Esophagus squamous epithelium (tissue), 5 donors: Measurements from ENCODE around the gene PSTPIP2. TPM values are rescaled to one million over a fixed set of nuclear protein-coding genes. Genes with fewer than 3 reads are reported as not detected.

Source experiments
- DNase-seq: peaks from one replicate; lab custom pipeline; 2025; lab: John Stamatoyannopoulos, UW
- H3K27ac ChIP-seq, 4 donors: fragments of 200-600 bp; sonication (generic); one replicate each; pipeline ENCODE4 v1.5.1; 2016 to 2019; ENCODE audit warnings: mild to moderate bottlenecking in 1 of 4
- H3K27me3 ChIP-seq, 4 donors: fragments of 200-600 bp; sonication (generic); 1 replicate in 3 of 4; 2 replicates in 1 of 4; pipeline versions ENCODE4 v1.5.1 to v1.6.0; 2017 to 2021; ENCODE audit warnings: antibody characterized with exemption in 1 of 4
- H3K36me3 ChIP-seq, 3 donors: fragments of 200-600 bp; sonication (generic); one replicate each; pipeline ENCODE4 v1.5.1; 2016 to 2019
- H3K4me1 ChIP-seq, 3 donors: fragments of 200-600 bp; sonication (generic); one replicate each; pipeline ENCODE4 v1.5.1; 2017 to 2019
- H3K4me3 ChIP-seq, 4 donors: fragments of 200-600 bp; sonication (generic); 1 replicate in 3 of 4; 2 replicates in 1 of 4; pipeline ENCODE4 v1.5.1; 2016 to 2019; ENCODE audit warnings: mild to moderate bottlenecking in 2 of 4, moderate library complexity in 1 of 4
- H3K9me3 ChIP-seq, 3 donors: fragments of 200-600 bp; sonication (generic); one replicate each; pipeline ENCODE4 v1.5.1; 2016 to 2019
- POLR2A ChIP-seq, 4 donors: fragments of 450-650 bp; IDR thresholded peaks; one replicate each; pipeline ENCODE4 v1.6.1; 2017; ENCODE audit warnings: antibody characterized with exemption in 4 of 4, mild to moderate bottlenecking in 4 of 4, moderate library complexity in 3 of 4
- WGBS, 2 donors: methylation state at CpG; one replicate each; pipeline ENCODE4 v1.1.5; 2018; 5-methylcytosine and 5-hydroxymethylcytosine counted together
- intact Hi-C: fragments of 100-400 bp; cut with DNase I; formaldehyde crosslinking; loops from one replicate; pipeline ENCODE4 v1.15.0; 2022
- total RNA-seq, 4 donors: library from RNA; depleted of rRNA; stranded (reverse); fragments of >200 nt; gene quantifications; one replicate each; pipeline ENCODE4 v1.1.0, GENCODE V29; 2016
- TF ChIP-seq, protein P1 (sequence below), 6 experiments: fragments of 450-650 bp in 4 of 6; fragments of 200-600 bp in 2 of 6; sonication (generic) in 2 of 6; IDR thresholded peaks; one replicate each; pipeline ENCODE4 v1.5.1; 2016 to 2019; ENCODE audit warnings: antibody characterized with exemption in 6 of 6, mild to moderate bottlenecking in 4 of 6, moderate library complexity in 4 of 6
- donor health status: DM: yes; HTN: yes; CAD: no.

The PSTPIP2 gene
- total RNA-seq, 4 donors from 2014 or later = 5.6 to 18.7 (median 11.1) TPM

DNA sequence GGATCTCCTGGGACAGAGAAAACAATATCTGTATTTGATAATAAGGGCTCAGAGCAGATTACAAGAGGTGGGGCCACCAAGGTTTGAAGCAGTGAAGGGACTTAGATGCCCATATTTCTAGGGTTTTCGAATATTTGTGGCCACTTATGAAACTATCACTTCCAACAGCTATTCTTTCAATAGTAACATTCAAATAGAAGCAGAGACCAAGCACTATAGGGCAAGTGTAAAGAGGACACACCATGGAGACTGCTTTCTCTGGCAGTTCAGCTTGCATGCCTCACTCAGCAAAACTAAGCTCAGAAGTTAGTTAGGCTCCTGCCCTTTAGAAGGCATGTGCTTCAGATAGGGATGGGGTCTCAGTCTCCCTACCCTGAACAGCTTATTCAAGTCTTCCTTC, 10.3 kb downstream of the PSTPIP2 start:
- intact Hi-C loops = no loop called here
- no peak overlapping the region for H3K27ac ChIP-seq
- no peak for TF ChIP-seq POLR2A (IDR thresholded peaks at IDR 0.05)
- TF ChIP-seq, protein P1, sequence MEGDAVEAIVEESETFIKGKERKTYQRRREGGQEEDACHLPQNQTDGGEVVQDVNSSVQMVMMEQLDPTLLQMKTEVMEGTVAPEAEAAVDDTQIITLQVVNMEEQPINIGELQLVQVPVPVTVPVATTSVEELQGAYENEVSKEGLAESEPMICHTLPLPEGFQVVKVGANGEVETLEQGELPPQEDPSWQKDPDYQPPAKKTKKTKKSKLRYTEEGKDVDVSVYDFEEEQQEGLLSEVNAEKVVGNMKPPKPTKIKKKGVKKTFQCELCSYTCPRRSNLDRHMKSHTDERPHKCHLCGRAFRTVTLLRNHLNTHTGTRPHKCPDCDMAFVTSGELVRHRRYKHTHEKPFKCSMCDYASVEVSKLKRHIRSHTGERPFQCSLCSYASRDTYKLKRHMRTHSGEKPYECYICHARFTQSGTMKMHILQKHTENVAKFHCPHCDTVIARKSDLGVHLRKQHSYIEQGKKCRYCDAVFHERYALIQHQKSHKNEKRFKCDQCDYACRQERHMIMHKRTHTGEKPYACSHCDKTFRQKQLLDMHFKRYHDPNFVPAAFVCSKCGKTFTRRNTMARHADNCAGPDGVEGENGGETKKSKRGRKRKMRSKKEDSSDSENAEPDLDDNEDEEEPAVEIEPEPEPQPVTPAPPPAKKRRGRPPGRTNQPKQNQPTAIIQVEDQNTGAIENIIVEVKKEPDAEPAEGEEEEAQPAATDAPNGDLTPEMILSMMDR (IDR thresholded peaks at IDR 0.05) = no peak
- H3K9me3 ChIP-seq = no peaks in the 10 kb centered on the region
- H3K27me3 ChIP-seq = no peaks in the 10 kb centered on the region
- peaks cover 8 to 30% (median 8%) of the 10 kb centered on the region in 3 donors for H3K4me1 ChIP-seq
- H3K4me3 ChIP-seq = no peak overlapping the region
- no peak for DNase-seq
- WGBS, 2 donors = 80 to 85% methylated on average over 1 of the region's 1 CpG
- no peaks in the 10 kb centered on the region for H3K36me3 ChIP-seq

DNA sequence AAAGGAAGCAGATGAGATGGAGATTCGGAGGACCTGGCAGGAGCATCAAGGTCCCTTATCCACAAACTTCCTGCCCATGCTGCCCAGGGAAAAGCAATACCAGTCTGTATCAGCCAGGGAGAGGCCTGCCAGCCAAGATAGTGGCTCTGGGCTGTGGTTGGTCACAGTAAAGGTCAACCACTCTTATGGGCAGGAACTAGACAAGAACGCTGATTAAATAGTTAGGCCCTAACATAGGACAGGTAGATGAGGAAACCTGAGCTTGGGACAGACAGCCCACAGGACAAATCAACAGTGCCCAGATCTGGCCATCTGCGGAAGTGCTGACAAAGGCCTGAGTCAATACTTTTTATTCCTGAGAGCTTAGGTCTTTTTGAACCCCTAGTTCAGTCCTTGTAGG, 10.7 kb downstream of the PSTPIP2 start:
- Histone ChIP-seq H3K4me3 (no peak overlapping the region), H3K9me3 (no peaks in the 10 kb centered on the region), H3K4me1 (peaks cover 8 to 30% (median 8%) of the 10 kb centered on the region in 3 donors), H3K36me3 (no peaks in the 10 kb centered on the region), H3K27ac (no peak overlapping the region), H3K27me3 (no peaks in the 10 kb centered on the region)
- no peak for TF ChIP-seq POLR2A (IDR thresholded peaks at IDR 0.05)
- TF ChIP-seq, protein P1 (IDR thresholded peaks at IDR 0.05) = no peak
- WGBS, 2 donors = 86 to 88% methylated on average over 3 of the region's 3 CpGs
- DNase-seq = no peak
- intact Hi-C loops = no loop called here

DNA sequence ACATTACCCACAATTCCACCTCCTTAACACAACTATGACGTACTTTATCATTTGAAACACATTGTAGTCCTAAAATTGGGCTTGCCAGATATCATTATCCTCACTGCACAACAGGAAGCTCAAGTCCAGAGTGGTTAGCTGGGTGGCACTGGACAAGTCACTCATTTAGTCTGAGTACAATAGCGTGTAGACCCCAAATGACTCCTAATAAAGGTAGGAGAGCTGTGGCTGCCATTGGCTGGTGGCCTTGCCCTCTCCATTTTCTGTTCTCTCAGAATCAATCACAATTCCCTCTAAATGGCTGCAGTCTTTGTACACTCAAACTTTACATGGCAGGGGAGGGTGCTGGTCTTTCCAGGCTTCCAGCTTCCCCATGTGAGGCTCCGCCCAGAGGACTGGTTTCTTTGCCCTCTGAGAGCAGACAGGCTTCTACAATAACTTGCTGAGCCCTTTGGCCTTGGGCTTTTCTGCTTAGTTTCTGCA, 11.7 kb downstream of the PSTPIP2 start:
- Histone ChIP-seq H3K36me3 (no peaks in the 10 kb centered on the region), H3K4me3 (no peak overlapping the region), H3K27ac (no peak overlapping the region), H3K4me1 (peaks cover 8 to 30% (median 8%) of the 10 kb centered on the region in 3 donors), H3K9me3 (no peaks in the 10 kb centered on the region), H3K27me3 (no peaks in the 10 kb centered on the region)
- TF ChIP-seq POLR2A (IDR thresholded peaks at IDR 0.05) = no peak
- TF ChIP-seq, protein P1 (IDR thresholded peaks at IDR 0.05) = no peak
- WGBS, 2 donors = 82 to 90% methylated on average over 3 of the region's 3 CpGs
- DNase-seq = no peak
- intact Hi-C loops = no loop called here

DNA sequence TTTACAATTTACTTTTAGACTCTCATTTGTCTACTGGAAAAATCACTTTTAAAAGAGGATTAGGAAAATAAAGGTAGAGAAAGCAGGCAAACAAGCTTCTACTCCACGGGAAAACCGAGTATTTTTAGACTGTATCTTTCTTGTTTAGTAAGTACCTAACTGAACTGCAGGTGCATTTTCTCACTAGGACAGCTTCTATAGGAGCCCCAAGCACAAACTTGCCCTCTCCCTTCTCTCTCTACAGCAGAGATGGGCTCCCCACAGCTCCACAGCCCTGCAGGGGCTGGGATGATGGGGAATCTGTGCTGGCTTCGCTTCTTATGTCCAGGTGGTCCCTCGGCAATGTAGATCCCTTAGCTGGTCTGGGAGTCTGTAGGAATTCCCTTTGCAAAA, 16.2 kb downstream of the PSTPIP2 start:
- Histone ChIP-seq H3K27ac (peak overlapping the region in 1 of 4 donors; percentile 14), H3K27me3 (no peaks in the 10 kb centered on the region)
- whole genome bisulfite sequencing, 2 donors = 62 to 65% methylated on average over 4 of the region's 4 CpGs

More for the DNA sequence above, 16.2 kb downstream of the PSTPIP2 start:
- intact Hi-C loops = no loop called here
- Histone ChIP-seq H3K36me3 (no peaks in the 10 kb centered on the region), H3K9me3 (no peaks in the 10 kb centered on the region), H3K4me1 (peaks cover 0 to 6% (median 4%) of the 10 kb centered on the region in 3 donors), H3K4me3 (no peak overlapping the region)
- no peak for TF ChIP-seq POLR2A (IDR thresholded peaks at IDR 0.05)
- TF ChIP-seq, protein P1 (IDR thresholded peaks at IDR 0.05) = no peak
- no peak for DNase-seq
